ENCODE data around the gene ALK.
A peak's percentile ranks its signal among the peaks of the same experiment; 100 is the strongest.

Gene ALK

DNA sequence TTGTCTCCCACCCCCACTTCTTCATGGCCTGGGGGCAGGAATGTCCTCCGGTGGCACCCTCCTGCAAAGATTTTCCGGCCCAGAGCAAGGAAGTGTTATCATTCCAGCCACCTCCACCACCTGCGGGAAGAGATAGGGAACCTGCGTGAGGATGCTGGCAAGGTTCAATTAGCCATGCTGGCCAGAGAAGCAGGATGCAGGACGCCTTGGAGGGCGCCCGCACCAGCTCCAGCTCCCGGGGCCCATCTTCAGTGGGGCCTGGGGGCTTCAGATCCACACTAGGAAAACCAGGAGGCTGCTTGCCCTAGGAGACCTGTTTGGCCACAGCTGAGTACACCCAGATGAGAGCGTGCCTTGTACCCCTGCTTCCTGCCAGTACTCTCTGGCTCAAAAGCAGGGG lies 692.4 kb downstream of the ALK start:
- peaks cover 0 to 7% (median 0%) of the 10 kb centered on the region in 4 donors for H3K4me1 ChIP-seq
- peaks cover 0 to 39% of the 10 kb centered on the region in 2 donors for H3K27me3 ChIP-seq
- H3K27ac ChIP-seq: no peak overlapping the region
- TF ChIP-seq, protein P1, sequence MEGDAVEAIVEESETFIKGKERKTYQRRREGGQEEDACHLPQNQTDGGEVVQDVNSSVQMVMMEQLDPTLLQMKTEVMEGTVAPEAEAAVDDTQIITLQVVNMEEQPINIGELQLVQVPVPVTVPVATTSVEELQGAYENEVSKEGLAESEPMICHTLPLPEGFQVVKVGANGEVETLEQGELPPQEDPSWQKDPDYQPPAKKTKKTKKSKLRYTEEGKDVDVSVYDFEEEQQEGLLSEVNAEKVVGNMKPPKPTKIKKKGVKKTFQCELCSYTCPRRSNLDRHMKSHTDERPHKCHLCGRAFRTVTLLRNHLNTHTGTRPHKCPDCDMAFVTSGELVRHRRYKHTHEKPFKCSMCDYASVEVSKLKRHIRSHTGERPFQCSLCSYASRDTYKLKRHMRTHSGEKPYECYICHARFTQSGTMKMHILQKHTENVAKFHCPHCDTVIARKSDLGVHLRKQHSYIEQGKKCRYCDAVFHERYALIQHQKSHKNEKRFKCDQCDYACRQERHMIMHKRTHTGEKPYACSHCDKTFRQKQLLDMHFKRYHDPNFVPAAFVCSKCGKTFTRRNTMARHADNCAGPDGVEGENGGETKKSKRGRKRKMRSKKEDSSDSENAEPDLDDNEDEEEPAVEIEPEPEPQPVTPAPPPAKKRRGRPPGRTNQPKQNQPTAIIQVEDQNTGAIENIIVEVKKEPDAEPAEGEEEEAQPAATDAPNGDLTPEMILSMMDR (IDR thresholded peaks at IDR 0.05): no peak
- H3K36me3 ChIP-seq: no peaks in the 10 kb centered on the region
- H3K4me3 ChIP-seq: no peak overlapping the region
- intact Hi-C loops (cut with DNase I; ENCODE audit: low total_unique reads): no loop called here
- no peak for DNase-seq
- H3K9me3 ChIP-seq: no peaks in the 10 kb centered on the region

DNA sequence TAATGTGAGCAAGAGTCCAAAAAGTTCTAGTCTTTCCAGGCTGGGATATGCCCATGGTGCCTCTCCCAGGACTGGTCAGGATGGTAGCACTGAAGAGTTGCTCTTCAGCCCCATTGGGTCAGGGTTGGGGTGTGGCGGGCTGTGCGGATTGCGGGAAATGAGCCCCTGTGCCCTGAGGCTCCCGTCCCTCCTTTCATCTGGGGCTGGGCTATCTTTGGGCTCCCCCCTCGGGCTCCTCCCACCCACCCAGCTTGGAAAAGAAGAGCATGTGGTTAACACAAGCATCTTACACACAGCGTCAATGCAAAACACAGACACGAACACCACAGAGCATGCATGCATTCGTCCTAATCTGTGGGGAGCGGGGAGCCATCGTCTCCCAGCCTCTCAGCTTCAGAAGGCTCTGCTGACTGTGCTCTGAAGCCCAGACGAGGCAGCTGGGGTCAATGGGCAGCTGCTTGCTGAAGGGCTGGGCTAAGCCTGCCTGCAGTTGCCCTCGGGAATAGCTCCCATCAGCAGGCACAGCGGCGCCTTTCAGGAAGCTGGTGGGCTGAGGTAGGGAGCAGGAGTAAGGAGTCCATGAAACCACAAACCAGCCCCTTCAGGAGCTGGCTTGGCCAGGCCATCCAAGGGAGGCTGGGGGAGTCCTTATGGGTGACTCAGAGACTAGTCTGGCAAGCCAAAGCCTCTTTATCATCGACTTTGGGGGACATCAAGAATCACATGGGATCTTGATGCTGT lies 693.3 kb downstream of the ALK start:
- TF ChIP-seq, protein P1 (IDR thresholded peaks at IDR 0.05): no peak
- H3K4me1 ChIP-seq: peaks cover 0 to 16% (median 0%) of the 10 kb centered on the region in 4 donors
- intact Hi-C loops (cut with DNase I; ENCODE audit: low total_unique reads): no loop called here

DNA sequence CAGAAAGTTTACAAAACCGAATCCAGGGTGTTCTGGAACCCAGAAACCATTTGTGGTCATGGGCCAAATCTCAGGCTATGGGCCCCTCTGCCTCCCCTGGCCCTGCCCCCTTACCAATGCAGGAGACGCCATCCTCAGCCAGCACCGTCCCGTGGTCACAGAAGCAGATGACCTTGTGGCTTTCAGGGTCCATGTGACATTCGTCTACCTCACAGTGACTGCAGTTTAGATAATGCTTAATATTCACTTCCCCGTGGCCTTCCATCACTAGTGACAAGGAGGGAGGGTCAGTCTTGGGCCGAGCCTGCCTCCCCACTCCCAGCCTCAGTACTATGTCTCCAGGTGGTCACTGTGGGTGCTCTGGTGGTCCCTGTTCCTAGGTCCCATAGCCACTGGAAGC lies 694.6 kb downstream of the ALK start:
- H3K36me3 ChIP-seq: no peaks in the 10 kb centered on the region
- H3K9me3 ChIP-seq: no peaks in the 10 kb centered on the region
- no peak overlapping the region for H3K27ac ChIP-seq
- intact Hi-C loops (cut with DNase I; ENCODE audit: low total_unique reads): no loop called here
- TF ChIP-seq, protein P1 (IDR thresholded peaks at IDR 0.05): no peak
- H3K4me1 ChIP-seq: peaks cover 0 to 17% (median 0%) of the 10 kb centered on the region in 4 donors
- H3K27me3 ChIP-seq: peaks cover 0 to 39% of the 10 kb centered on the region in 2 donors
- no peak overlapping the region for H3K4me3 ChIP-seq
- DNase-seq: peak in 1 of 2 donors; percentile 29

More for the DNA sequence above, 693.3 kb downstream of the ALK start:
- no peak overlapping the region for H3K4me3 ChIP-seq
- no peaks in the 10 kb centered on the region for H3K36me3 ChIP-seq
- peaks cover 0 to 39% of the 10 kb centered on the region in 2 donors for H3K27me3 ChIP-seq
- H3K27ac ChIP-seq: no peak overlapping the region
- no peak for DNase-seq
- no peaks in the 10 kb centered on the region for H3K9me3 ChIP-seq

GRCh38 chr2:29226375-29226774 lies 695.0 kb downstream of the ALK start:
- peak in 1 of 2 donors; percentile 28 for DNase-seq
- TF ChIP-seq, protein P1 (IDR thresholded peaks at IDR 0.05): no peak
- intact Hi-C loops (cut with DNase I; ENCODE audit: low total_unique reads): no loop called here
- peaks cover 0 to 17% (median 0%) of the 10 kb centered on the region in 4 donors for H3K4me1 ChIP-seq
- no peaks in the 10 kb centered on the region for H3K9me3 ChIP-seq
- no peak overlapping the region for H3K4me3 ChIP-seq
- no peak overlapping the region for H3K27ac ChIP-seq
- H3K36me3 ChIP-seq: no peaks in the 10 kb centered on the region
- peaks cover 0 to 39% of the 10 kb centered on the region in 2 donors for H3K27me3 ChIP-seq

GRCh38 chr2:29225814-29226213 lies 695.6 kb downstream of the ALK start:
- no peak overlapping the region for H3K27ac ChIP-seq
- H3K4me3 ChIP-seq: no peak overlapping the region
- TF ChIP-seq, protein P1 (IDR thresholded peaks at IDR 0.05): no peak
- H3K36me3 ChIP-seq: no peaks in the 10 kb centered on the region
- no peaks in the 10 kb centered on the region for H3K9me3 ChIP-seq
- peaks cover 0 to 17% (median 0%) of the 10 kb centered on the region in 4 donors for H3K4me1 ChIP-seq
- intact Hi-C loops (cut with DNase I; ENCODE audit: low total_unique reads): no loop called here
- DNase-seq: peak in 1 of 2 donors; percentile 47
- peaks cover 0 to 39% of the 10 kb centered on the region in 2 donors for H3K27me3 ChIP-seq

Measured in tibial artery (tissue), 4 donors.